Stimulated activated naive B cell treated with anti-CD40 and anti-IgM and Interleukin-4, amounts not matched to agents 10 μg/mL and 1 μg/mL and 100 μg/mL, for 72 hours (primary cell): Measurements from ENCODE around the gene CHAT.
"Not testable (repeated sequence)": the region's sequence is repeated elsewhere in the genome, so short reads cannot be mapped to it uniquely, and the experiment has no call there.

Experiments
- ATAC-seq, 2 donors: fragments of 150-1000 bp; cut with Tn5 transposase; replicated peaks; 2 replicates each; pipeline ENCODE4 v1.10.0; 2021; ENCODE audit warnings: moderate library complexity in 1 of 2
- DNase-seq: peaks from one replicate; pipeline ENCODE4 v3.0.0; 2021
- H3K27ac Mint-ChIP-seq: one replicate; pipeline ENCODE4 v1.8.0; 2022; ENCODE audit warnings: mild to moderate bottlenecking, mixed read lengths
- H3K27me3 Mint-ChIP-seq, 2 donors: one replicate each; pipeline ENCODE4 v1.8.0; 2022; ENCODE audit warnings: mixed read lengths in 2 of 2
- H3K36me3 Mint-ChIP-seq, 2 donors: one replicate each; pipeline ENCODE4 v1.8.0; 2022; ENCODE audit warnings: mixed read lengths in 2 of 2, mild to moderate bottlenecking in 1 of 2
- H3K4me1 Mint-ChIP-seq, 2 donors: one replicate each; pipeline ENCODE4 v1.8.0; 2022; ENCODE audit warnings: mixed read lengths in 2 of 2, mild to moderate bottlenecking in 1 of 2
- H3K4me3 Mint-ChIP-seq, 2 donors: one replicate each; pipeline ENCODE4 v1.8.0; 2022; ENCODE audit warnings: mild to moderate bottlenecking in 2 of 2, mixed read lengths in 2 of 2, moderate library complexity in 1 of 2
- H3K9me3 Mint-ChIP-seq, 2 donors: one replicate each; pipeline ENCODE4 v1.8.0; 2022; ENCODE audit warnings: mixed read lengths in 2 of 2, mild to moderate bottlenecking in 1 of 2

Gene CHAT

GRCh38 chr10:49667991-49668390 is 54.2 kb downstream of the CHAT start:
- H3K27me3 Mint-ChIP-seq = peaks cover 15 to 40% of the 10 kb centered on the region in 2 donors
- no peak overlapping the region for H3K27ac Mint-ChIP-seq
- no peak overlapping the region for H3K4me3 Mint-ChIP-seq
- ATAC-seq = no peak
- no peaks in the 10 kb centered on the region for H3K4me1 Mint-ChIP-seq
- no peaks in the 10 kb centered on the region for H3K36me3 Mint-ChIP-seq
- DNase-seq = no peak
- H3K9me3 Mint-ChIP-seq = peaks cover 0 to 7% of the 10 kb centered on the region in 2 donors

- H3K36me3 Mint-ChIP-seq = no peaks in the 10 kb centered on the region
- no peak overlapping the region for H3K4me3 Mint-ChIP-seq
- H3K9me3 Mint-ChIP-seq = peaks cover 0 to 7% of the 10 kb centered on the region in 2 donors
- ATAC-seq (no peak), DNase-seq (no peak)
- no peak overlapping the region for H3K27ac Mint-ChIP-seq
- H3K27me3 Mint-ChIP-seq = peaks cover 20 to 46% of the 10 kb centered on the region in 2 donors
- no peaks in the 10 kb centered on the region for H3K4me1 Mint-ChIP-seq
Measured at GRCh38 chr10:49668684-49669083, 54.8 kb downstream of the CHAT start.

- peaks cover 25 to 27% of the 10 kb centered on the region in 2 donors for H3K9me3 Mint-ChIP-seq
- no peak overlapping the region for H3K4me3 Mint-ChIP-seq
- H3K4me1 Mint-ChIP-seq = peaks cover 0 to 8% of the 10 kb centered on the region in 2 donors
- H3K36me3 Mint-ChIP-seq = peaks cover 0 to 5% of the 10 kb centered on the region in 2 donors
- no peak for ATAC-seq
- H3K27ac Mint-ChIP-seq = no peak overlapping the region
- peaks cover 51 to 77% of the 10 kb centered on the region in 2 donors for H3K27me3 Mint-ChIP-seq
- DNase-seq = no peak
Measured at GRCh38 chr10:49678827-49679479, 65.1 kb downstream of the CHAT start.

GRCh38 chr10:49679480-49679893 is 65.7 kb downstream of the CHAT start, which contains the start of gene C10orf53:
Gene C10orf53, plus strand, starts transcription at chr10:49679651. Its CDS starts 47 bp downstream, at chr10:49679698.
- Mint-ChIP-seq H3K4me1 (peaks cover 0 to 8% of the 10 kb centered on the region in 2 donors), H3K36me3 (peaks cover 0 to 5% of the 10 kb centered on the region in 2 donors), H3K27ac (no peak within 1 kb of the TSS), H3K4me3 (no peak within 1 kb of the TSS), H3K9me3 (peaks cover 25 to 27% of the 10 kb centered on the region in 2 donors), H3K27me3 (peaks cover 46 to 72% of the 10 kb centered on the region in 2 donors)
- DNase-seq (peak; percentile 9), ATAC-seq (peak; percentile 70 to 71)

GRCh38 chr10:49682449-49682848 is 68.6 kb downstream of the CHAT start:
- peaks cover 39 to 47% of the 10 kb centered on the region in 2 donors for H3K27me3 Mint-ChIP-seq

GRCh38 chr10:49682879-49683278 is 69.0 kb downstream of the CHAT start:
- Mint-ChIP-seq H3K4me1 (peaks cover 0 to 8% of the 10 kb centered on the region in 2 donors), H3K4me3 (no peak overlapping the region), H3K36me3 (peaks cover 0 to 5% of the 10 kb centered on the region in 2 donors), H3K27me3 (peaks cover 39 to 47% of the 10 kb centered on the region in 2 donors), H3K27ac (no peak overlapping the region), H3K9me3 (peaks cover 25 to 32% of the 10 kb centered on the region in 2 donors)
- ATAC-seq = no peak
- DNase-seq = no peak

More at GRCh38 chr10:49682449-49682848, 68.6 kb downstream of the CHAT start:
- H3K36me3 Mint-ChIP-seq, H3K4me3 Mint-ChIP-seq, ATAC-seq, H3K27ac Mint-ChIP-seq, H3K4me1 Mint-ChIP-seq, DNase-seq: not testable (repeated sequence)
- peaks cover 29 to 33% of the 10 kb centered on the region in 2 donors for H3K9me3 Mint-ChIP-seq

- Mint-ChIP-seq H3K4me1 (no peaks in the 10 kb centered on the region), H3K4me3 (no peak overlapping the region), H3K36me3 (no peaks in the 10 kb centered on the region), H3K27me3 (peaks cover 42 to 45% of the 10 kb centered on the region in 2 donors), H3K27ac (no peak overlapping the region), H3K9me3 (peaks cover 11 to 15% of the 10 kb centered on the region in 2 donors)
- ATAC-seq (no peak), DNase-seq (no peak)
Measured at GRCh38 chr10:49686651-49687050, 72.8 kb downstream of the CHAT start.

GRCh38 chr10:49688261-49688846 is 74.5 kb downstream of the CHAT start:
- Mint-ChIP-seq H3K27me3 (peaks cover 50 to 51% of the 10 kb centered on the region in 2 donors), H3K36me3 (no peaks in the 10 kb centered on the region), H3K27ac (no peak overlapping the region), H3K9me3 (peaks cover 6 to 7% of the 10 kb centered on the region in 2 donors), H3K4me1 (no peaks in the 10 kb centered on the region), H3K4me3 (no peak overlapping the region)
- DNase-seq (no peak), ATAC-seq (no peak)

- peaks cover 7 to 11% of the 10 kb centered on the region in 2 donors for H3K9me3 Mint-ChIP-seq
- no peak for ATAC-seq
- H3K4me3 Mint-ChIP-seq = no peak overlapping the region
- H3K4me1 Mint-ChIP-seq = no peaks in the 10 kb centered on the region
- no peaks in the 10 kb centered on the region for H3K36me3 Mint-ChIP-seq
- DNase-seq = no peak
- no peak overlapping the region for H3K27ac Mint-ChIP-seq
- peaks cover 53 to 56% of the 10 kb centered on the region in 2 donors for H3K27me3 Mint-ChIP-seq
Measured at GRCh38 chr10:49688920-49689319, 75.1 kb downstream of the CHAT start.

- no peaks in the 10 kb centered on the region for H3K4me1 Mint-ChIP-seq
- peaks cover 6 to 11% of the 10 kb centered on the region in 2 donors for H3K9me3 Mint-ChIP-seq
- ATAC-seq = no peak
- H3K4me3 Mint-ChIP-seq = no peak overlapping the region
- peaks cover 51 to 57% of the 10 kb centered on the region in 2 donors for H3K27me3 Mint-ChIP-seq
- no peaks in the 10 kb centered on the region for H3K36me3 Mint-ChIP-seq
- no peak overlapping the region for H3K27ac Mint-ChIP-seq
- no peak for DNase-seq
Measured at GRCh38 chr10:49689882-49690510, 76.2 kb downstream of the CHAT start.

GRCh38 chr10:49690698-49691356 is 77.0 kb downstream of the CHAT start:
- Mint-ChIP-seq H3K27me3 (peaks cover 49 to 57% of the 10 kb centered on the region in 2 donors), H3K4me1 (no peaks in the 10 kb centered on the region), H3K27ac (no peak overlapping the region), H3K36me3 (no peaks in the 10 kb centered on the region), H3K4me3 (no peak overlapping the region), H3K9me3 (peaks cover 5 to 11% of the 10 kb centered on the region in 2 donors)
- ATAC-seq (no peak), DNase-seq (no peak)

- H3K4me3 Mint-ChIP-seq = no peak overlapping the region
Measured at GRCh38 chr10:49691588-49691987, 77.8 kb downstream of the CHAT start.

GRCh38 chr10:49694466-49694865 is 80.6 kb downstream of the CHAT start:
- peaks cover 1 to 7% of the 10 kb centered on the region in 2 donors for H3K9me3 Mint-ChIP-seq
- peaks cover 35 to 44% of the 10 kb centered on the region in 2 donors for H3K27me3 Mint-ChIP-seq
- ATAC-seq = no peak
- no peak for DNase-seq
- no peaks in the 10 kb centered on the region for H3K4me1 Mint-ChIP-seq
- H3K4me3 Mint-ChIP-seq = no peak overlapping the region
- H3K36me3 Mint-ChIP-seq = no peaks in the 10 kb centered on the region
- no peak overlapping the region for H3K27ac Mint-ChIP-seq

More at GRCh38 chr10:49691588-49691987, 77.8 kb downstream of the CHAT start:
- Mint-ChIP-seq H3K36me3 (no peaks in the 10 kb centered on the region), H3K9me3 (peaks cover 5 to 11% of the 10 kb centered on the region in 2 donors), H3K27me3 (peaks cover 54 to 62% of the 10 kb centered on the region in 2 donors), H3K4me1 (no peaks in the 10 kb centered on the region), H3K27ac (no peak overlapping the region)
- ATAC-seq = no peak
- DNase-seq = no peak

- no peak overlapping the region for H3K27ac Mint-ChIP-seq
Measured at GRCh38 chr10:49696311-49696710, 82.5 kb downstream of the CHAT start.

More at GRCh38 chr10:49696311-49696710, 82.5 kb downstream of the CHAT start:
- Mint-ChIP-seq H3K9me3 (peaks cover 1 to 7% of the 10 kb centered on the region in 2 donors), H3K27me3 (peaks cover 21 to 34% of the 10 kb centered on the region in 2 donors), H3K36me3 (no peaks in the 10 kb centered on the region), H3K4me1 (no peaks in the 10 kb centered on the region), H3K4me3 (no peak overlapping the region)
- ATAC-seq (no peak), DNase-seq (no peak)
